Neural progenitor cell (in vitro differentiated cells): ENCODE results near the gene SNX9.

Source experiments
- CTCF ChIP-seq: fragments of 200-600 bp; sonication (generic); IDR thresholded peaks from 2 replicates; pipeline ENCODE4 v1.5.1; 2017; ENCODE audit warnings: antibody characterized with exemption, mild to moderate bottlenecking
- EZH2 ChIP-seq: fragments of 200-600 bp; sonication (generic); IDR thresholded peaks from 2 replicates; pipeline ENCODE4 v1.6.1; 2017; ENCODE audit warnings: antibody characterized with exemption, mild to moderate bottlenecking, moderate library complexity

DNA sequence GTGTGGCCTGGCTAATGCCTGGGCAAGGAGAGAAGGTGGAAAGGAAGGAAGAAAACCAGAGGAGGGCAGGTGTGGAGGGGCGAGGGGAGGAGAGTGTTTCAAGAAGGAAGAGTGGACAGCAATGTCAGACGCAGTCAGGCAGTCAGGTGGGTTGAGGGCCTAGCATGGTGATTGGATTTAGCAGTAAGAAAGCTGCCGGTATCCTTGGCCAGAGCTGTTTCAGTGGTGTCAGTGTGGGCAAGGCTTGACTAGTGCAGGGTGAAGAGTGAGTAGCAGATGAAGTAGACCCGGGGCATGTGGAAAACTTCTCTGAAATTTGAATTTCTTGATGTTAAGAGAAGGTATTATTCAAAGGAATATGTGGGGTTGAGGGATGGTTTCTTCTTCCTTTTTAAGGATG is 27.0 kb downstream of the SNX9 start:
- no peak for TF ChIP-seq CTCF
- TF ChIP-seq EZH2: no peak
